Measurements from ENCODE around the gene NGRN.
"Not testable (repeated sequence)": the region's sequence is repeated elsewhere in the genome, so short reads cannot be mapped to it uniquely, and the experiment has no call there.

The NGRN gene

DNA sequence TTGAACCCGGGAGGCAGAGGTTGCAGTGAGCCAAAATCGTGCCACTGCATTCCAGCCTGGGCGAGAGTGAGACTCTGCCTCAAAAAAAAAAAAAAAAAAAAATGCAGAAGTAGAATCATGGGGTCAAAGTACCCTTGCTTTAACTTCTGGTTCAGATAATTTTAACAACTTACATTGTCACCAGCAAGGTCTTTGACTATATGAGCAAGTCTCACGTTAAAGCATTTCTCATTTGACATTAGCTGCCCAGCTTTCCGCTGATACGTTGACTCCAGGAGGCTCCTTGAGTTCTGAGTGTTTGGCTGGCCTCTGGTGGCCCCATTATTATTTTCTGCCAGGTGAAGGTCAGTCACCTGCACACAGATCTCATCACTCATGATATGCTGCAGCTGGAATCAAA, 16.2 kb downstream of the NGRN start:
- DNase-seq (ENCODE audit: low read depth) = not testable (repeated sequence)

DNA sequence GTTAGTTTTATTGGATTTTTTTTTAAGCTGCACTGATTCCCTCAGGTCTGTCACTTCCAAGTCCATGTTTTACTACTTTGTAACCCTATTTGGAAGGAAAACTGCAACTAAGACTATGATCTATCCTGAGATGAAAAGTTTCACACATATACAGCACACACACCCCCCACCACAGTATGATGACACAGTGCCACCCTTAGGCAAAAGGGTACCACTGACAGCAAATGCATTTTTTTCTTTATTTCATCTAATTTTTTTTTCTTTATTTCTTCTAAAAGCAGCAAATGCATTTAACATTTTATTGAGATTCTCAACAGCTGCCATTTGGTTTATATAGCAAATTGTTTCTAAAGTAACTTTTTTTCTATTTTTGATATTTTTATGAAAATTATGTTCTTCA, 21.2 kb downstream of the NGRN start:
- no peak for DNase-seq (ENCODE audit: low read depth)

DNA sequence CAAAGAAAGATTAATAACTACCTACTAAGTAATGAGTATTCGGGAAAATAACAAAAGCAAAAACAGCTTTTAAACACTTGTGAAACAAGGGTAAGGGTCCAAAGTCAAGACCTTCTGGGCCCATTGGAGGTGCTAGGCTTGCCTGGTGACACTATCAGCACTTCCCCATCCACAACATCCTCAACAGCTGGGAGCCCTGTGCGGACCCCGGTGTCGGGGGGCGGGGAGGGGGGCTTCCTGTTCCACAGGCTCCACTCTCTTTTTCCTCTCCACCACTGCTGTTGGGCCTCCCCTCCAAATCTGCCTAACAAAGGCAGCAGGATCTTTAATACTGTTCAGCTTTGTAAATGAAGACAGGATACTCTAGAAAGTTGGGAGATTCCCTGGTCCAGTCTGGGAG, 21.6 kb downstream of the NGRN start:
- no peak for DNase-seq (ENCODE audit: low read depth)

DNA sequence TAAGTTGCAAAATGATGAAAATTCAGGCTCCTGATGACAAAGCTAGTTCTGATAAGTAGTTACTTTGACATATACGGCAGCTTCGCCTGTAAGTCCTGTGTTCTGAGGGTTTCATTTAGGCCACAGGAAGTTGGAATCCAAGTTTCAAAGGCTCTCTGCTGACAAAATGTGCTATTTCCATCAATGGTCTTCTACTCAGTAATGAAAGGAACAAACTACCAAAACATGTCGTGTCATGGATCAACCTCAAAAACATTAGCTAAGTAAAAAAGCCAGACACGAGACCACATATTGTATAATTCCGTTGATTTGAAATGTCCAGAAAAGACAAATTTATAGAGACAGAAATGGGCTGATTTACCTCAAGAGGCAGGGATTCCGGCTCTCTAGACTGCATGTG, 22.5 kb downstream of the NGRN start:
- no peak for DNase-seq (ENCODE audit: low read depth)

DNA sequence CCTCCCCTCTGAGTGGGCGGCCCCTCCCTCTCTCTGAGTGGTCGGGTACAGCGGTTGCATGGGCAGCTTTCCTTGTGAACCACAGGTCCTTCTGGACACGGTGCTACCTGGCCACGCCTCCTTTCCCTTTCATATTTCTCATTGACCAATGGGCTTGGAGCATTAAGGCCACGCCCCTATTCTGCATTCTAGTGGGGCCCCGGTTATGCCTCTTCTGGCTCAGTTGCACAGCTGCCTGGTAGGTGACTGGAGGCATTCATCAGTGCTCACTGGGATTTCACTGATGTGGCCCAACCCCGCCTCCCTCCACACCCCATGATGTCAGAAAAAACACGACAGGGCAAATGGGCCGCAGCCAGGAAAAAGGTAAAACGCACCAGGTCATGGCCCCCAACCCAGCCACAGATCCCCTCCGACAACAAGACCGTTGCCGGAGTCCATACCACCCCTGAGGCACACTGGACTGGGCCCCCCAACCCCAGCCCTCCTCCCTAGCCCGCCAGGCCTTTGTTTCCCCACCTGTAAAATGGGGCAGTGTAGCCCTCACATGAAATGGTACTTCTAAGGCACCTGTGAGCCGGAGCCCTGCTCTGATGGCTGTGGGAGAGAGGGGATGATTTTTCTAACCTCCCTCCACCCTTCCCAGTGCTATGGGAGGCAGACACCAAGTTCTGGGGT, 26.3 kb downstream of the NGRN start:
- no peak for DNase-seq (ENCODE audit: low read depth)

DNA sequence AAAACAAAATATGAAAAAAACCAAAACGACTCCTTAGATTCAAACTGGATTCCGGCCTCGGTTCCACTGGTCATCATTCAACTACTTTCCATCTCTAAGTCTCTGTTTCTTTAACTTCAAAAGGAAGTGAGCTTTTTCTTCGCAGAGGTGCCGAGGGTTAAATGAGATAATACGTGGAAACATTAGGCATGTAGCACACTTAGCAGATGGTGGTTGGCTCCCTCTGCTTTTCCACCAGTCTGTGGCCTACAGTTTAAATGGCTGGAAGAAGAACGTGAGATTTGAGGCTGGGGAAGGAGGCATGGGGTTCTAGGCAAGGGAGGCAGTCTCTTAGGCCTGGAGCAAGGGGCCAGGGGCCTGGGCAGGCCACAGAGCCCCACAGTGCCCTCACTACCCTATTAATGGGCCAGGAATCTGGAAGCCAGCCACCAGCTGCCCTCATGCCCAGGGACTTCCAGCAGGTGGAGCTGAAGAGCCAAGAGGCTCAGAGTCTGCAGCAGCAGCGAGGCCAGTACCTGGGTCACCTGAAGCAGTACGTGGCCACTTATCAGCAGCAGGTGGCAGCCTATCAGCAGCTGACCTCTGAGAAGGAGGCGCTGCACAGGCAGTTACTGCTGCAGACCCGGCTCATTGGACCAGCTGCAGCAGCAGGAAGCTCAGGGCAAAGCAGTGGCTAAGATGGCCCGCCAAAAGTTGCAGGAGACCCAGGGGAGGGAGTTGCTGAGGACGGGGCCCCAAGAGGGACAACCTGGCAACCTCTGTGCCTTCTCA, 27.8 kb downstream of the NGRN start:
- not testable (repeated sequence) for DNase-seq (ENCODE audit: low read depth)

DNA sequence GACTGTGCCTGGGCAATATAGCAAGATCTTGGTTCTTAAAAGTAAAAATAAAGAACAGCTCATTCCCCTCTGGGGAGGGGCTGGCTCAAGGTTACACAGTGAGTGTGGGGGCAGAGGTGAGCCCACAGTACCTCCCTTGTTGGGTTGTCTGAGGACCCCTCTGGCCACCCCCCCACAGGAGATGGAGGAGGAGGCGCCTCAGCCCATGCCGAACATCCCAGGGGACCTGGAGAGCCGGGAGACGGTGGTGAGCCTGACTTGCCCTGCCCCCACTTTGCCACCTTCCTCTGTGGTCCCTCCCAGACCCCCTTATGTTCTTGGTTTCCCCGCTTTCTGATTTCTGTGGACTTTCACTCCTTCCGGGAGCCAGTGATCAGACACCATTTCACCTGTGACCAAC, 28.7 kb downstream of the NGRN start:
- DNase-seq (ENCODE audit: low read depth) = no peak

DNA sequence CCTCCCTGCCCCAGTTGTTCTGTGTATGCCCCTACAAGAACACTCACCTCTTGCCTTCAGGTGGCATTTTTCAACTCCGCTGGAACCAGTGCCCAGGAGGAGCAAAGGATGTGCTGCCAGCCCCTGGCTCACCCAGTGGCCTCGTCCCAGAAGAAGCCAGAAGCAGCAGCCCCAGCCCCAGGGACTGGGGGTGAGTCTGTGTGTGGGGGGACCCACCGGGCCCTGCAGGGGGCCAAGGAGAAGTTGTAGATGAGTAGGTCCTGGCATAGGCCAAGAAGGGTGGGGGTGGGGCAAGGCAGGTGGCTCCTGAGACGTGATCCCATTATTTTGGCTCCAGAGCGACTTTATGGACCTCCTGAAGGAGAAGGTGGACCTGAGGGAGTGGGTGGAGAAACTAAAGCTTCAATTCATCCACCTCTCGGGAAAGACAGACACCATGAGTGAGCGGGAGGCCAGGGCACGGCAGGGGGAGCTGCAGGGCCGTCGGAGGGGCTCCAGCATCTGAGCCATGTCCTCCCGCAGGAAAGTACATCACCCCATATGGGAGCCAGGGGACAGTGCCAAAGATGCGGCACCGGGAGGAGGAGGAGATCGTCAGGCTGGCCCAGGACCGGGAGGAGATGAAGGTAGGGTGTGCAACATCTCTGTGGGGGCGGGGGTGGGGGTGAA, 29.3 kb downstream of the NGRN start:
- DNase-seq (ENCODE audit: low read depth) = no peak

DNA sequence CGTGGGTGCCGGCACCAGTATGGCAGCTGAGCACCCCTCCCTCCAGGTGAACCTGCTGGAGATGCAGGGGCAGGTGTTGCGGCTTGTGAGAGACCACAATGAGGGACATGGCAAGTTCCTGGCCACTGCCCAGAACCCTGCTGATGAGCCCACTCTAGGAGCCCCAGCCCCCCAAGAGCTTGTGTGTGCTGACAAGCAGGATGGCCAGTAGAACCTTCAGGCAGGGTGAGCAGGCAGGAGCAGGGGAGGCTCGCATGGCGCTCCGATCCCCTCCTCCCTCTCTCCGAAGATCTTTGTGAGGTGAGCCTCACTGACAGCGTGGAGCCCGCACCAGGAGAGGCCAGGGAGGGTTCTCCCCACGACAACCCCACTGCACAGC, 29.8 kb downstream of the NGRN start:
- no peak for DNase-seq (ENCODE audit: low read depth)

DNA sequence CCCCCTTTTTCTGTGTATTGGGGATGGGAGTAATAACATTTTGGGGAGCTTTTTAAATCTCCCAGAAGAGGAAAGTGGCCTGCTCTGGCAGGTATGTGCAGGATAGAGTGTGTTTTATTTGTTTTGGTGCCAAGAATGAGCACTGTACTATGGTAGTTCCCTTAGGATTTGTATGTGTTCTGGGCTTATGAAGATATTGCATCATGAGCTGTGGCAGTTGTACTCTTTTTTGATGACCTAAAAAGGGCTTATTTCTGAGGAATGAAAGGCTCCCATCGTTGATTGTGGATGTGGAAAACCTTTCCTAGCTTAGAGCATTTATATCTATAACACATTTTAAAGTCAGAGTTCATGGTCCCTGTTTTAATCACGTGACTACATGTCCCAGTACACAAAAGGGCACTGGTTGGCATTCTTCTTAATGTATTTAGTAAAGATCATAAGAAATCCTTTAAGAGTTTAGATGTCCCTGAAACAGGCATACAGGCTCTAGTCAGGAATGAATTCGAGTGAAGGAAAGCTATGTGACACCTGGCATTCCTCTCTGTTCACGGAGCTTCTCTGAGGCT, 30.9 kb downstream of the NGRN start:
- DNase-seq (ENCODE audit: low read depth) = not testable (repeated sequence)

DNA sequence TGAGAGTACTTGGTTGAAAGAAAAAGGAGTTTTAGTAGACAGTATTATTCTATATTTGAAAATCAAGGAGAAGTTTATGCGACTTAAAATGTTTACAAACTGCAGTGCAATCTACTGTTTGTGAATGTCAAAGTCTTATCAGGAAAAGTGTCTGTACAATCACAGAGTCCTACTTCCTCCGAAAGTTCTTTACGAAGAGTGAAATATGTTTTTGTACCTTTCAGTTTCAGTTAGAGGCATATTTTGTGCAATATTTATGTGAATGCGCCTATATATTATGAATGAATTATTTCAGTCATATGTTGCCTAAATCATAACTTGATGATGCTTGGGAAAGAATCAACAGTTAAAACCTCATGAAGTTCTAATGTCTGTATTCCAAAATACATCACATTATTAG, 31.5 kb downstream of the NGRN start:
- no peak for DNase-seq (ENCODE audit: low read depth)

DNA sequence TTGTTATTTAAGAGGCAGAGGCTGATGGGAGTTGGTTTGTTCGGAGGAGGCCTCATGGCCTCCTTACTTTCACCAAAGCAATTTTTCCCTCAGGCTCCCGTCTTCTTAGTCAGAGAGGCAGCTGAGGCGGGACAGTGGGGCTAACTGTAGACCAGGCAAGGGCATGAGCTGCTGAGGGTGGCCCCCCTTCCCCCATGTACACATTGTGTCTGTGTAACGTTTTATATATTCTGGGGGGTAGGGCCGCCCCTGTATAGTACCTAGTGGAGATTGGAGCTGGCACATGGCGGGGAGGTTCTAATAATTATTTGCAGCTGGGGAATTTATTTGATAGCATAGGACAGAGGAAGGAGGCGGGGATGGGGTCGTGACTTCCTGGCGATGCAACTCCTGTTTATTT, 35.1 kb downstream of the NGRN start:
- no peak for DNase-seq (ENCODE audit: low read depth)

DNA sequence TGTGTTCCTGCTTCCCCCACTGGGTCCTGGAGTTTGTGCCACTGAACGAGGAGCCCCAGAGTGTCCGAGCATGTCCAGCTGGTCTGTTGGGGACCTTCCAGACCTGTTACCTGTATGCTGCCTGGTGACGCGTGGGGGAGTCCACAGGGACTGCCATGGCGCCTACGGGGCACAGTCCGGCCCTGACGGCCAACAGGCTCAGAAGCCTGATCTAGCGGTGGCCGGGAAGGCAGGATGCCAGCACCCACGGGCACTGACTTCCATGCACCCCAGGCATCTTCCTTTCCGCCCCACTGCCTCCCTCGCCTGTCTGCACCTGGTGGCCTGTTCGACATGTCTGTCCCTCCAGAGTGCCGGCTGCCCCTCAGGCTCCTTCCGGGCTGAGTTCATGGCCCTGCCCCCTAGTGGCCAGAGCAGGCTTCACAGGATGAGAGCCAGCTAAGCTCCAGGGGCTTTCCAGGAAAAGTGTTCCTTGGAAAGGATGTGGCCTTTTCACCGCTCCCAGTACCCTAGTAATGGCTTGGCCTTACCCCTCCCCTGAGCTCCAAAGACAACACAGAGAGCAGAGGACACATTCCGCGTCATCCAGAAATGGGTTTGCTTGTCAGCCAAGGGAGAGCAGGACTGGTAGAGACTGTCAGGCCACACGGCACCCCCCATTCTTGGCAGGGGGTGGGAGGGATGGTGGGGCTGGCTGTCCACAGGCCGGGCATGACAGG, 35.7 kb downstream of the NGRN start:
- DNase-seq (ENCODE audit: low read depth) = no peak

DNA sequence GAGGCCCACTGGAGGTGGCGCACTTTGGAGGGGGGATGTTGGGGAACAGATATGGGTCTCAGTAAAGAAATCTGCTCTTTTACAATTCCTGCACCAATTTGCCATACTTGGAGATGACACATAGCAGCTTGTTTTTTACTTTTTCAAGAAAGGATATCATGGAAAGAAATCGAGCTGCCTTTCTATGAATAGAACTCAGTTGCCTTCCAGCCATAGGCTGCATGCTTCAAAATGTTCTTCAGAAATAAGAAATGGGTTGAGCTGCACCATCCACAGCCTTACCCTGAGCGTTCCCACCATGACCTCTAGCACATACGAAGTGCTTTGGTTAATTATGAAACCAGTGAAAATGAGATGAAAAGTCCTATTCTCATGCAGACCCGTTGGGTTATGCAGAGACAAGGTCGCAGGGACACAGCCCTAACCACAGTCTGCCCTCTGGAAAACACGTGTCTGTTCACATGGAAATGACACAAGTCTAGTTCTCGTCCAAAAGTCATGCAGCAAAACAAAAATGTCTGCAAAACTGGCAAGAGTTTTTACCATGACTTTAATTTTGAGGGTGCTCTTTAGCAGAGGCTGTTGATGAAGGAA, 36.3 kb downstream of the NGRN start:
- DNase-seq (ENCODE audit: low read depth) = no peak

DNA sequence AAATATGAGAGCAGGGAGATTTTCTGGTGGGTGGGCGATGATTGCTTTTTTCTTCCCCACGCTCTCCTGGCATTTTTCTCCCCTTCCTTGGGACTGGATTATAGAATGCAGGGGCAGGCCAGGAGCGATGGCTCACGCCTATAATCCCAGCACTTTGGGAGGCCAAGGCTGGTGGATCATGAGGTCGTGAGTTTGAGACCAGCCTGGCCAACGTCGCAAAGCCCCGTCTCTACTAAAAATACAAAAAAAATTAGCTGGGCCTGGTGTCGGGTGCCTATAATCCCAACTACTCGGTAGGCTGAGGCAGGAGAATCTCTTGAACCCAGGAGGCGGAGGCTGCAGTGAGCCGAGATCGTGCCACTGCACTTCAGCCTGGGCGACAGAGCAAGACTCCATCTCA, 39.9 kb downstream of the NGRN start:
- DNase-seq (ENCODE audit: low read depth) = not testable (repeated sequence)

DNA sequence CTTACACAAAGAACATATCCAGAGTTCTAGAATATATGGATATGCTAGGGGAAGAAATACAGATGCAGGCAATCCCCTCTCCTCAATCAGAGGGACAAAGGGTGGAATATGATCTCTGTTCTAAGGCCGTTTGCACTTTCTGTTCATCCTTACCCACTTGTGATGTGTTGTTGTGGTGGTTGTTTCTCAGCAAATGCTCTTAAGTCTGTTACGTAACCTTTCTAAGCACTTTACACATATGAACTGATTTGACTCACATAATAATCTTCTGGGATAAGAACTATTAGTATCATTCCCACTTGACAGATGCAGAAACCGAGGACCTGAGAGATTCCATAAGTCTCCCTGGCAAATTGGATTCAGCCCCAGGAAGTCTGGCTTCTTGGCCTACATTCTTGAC, 40.5 kb downstream of the NGRN start:
- no peak for DNase-seq (ENCODE audit: low read depth)

DNA sequence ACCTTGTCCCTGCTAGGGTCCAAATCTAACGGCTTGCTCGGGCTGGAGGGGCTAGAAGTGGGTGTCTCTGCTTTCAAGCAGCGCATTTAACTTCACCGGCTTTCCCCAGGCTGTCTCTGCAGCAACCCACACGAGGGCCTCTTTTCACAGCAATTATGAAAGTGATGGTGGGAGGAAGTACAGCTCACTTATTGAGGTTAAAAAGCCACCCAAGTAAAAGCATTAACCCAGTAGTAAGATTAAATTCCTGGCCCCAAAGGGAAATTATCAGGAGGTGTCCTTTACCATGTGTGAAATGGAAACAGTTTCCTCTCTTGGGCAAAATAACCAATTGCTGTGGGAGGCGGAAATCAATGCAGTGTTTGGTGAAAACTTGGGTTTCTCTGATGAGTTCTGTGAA, 41.1 kb downstream of the NGRN start:
- no peak for DNase-seq (ENCODE audit: low read depth)

DNA sequence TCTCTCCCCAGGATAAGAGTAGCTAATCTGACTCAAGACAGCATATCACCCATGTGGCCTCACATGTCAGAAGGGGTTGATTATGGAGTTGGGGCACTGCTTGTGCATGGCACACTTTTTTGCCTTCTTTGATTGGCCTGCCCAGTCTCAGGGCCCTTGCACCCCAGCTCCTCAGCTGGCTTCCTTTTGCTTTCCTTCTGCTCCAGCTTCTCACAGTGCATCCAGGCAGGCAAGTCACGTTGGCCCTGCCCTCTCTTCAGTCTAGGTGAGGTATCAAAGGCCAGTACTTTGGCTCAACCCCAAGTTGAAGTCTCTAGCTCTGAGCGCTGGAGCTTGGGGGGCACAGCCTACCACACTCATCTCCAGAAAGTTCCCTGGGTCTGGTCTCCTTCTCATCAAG, 42.2 kb downstream of the NGRN start:
- no peak for DNase-seq (ENCODE audit: low read depth)

DNA sequence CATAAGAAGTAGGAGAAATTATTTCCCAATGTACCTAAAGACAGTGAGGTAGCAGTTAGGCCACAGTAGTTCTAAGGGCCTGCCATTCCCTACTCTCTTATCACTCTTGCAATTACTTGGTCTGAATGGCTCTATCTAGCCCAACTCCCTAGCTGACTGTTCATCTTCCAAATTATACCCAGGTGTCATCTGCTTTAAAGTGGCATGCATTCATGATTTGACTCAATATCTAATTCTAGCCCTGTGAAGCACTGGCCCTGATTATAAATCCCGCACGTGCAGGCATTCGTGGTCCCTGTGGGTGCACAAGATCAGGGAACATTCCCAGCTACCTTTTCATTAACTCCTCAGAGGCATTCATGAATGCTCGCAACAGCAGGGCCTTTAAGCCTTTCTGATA, 43.5 kb downstream of the NGRN start:
- DNase-seq (ENCODE audit: low read depth) = no peak

DNA sequence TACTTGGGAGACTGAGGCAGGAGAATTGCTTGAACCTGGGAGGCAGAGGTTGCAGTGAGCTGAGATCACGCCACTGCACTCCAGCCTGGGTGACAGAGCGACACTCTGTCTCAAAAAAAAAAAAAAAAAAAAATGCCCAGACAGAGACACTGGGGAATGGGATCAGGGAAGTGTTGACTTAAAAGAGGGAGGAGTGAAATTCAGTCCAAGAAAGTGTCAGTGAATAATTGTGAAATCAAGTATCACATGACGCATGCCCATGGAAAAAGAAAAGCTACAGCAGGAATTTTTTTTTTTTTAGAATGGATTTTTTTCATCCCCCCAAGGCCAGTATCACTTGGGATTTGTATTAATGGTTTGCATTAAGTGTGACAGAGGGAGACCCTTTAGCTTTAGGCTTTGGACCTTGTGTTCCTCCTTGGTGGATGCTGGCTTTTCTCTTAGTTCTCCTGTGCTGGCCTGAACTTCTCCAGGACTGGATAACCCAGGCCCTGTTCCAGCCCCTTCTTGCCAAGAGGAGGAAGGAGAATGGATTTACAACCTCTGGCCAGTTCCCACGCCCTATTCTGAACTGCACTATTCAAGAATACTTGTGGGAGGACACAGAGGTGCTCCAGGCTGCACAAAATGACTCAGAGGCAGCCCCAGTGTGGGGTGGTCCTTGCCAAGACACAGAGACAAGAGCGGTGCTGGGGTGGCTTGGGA, 50.0 kb downstream of the NGRN start:
- DNase-seq (ENCODE audit: low read depth) = peak; percentile 85

DNA sequence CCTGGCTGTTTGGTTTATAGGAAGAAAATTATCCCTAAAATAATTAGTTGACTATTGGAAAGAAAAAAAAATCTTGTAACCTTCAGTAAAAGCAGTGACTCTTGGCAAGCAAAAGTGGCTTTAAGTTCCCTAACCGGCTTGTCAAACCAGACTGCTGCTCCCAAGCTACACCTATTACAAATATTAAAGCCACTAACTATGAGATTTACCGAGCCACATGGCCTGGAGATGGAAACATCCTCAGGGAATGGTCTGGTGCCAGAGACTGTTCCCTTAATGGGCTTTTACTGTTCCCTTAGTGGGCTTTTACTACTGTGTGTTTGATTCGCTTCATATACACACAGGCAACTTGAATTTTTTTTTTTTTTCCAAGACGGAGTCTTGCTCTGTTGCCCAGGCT, 50.7 kb downstream of the NGRN start:
- DNase-seq (ENCODE audit: low read depth) = no peak

All from GM04504 (cell line).